Measurements from ENCODE around the gene MAP3K2.
A peak's percentile ranks its signal among the peaks of the same experiment; 100 is the strongest.

MAP3K2 gene, protein sequence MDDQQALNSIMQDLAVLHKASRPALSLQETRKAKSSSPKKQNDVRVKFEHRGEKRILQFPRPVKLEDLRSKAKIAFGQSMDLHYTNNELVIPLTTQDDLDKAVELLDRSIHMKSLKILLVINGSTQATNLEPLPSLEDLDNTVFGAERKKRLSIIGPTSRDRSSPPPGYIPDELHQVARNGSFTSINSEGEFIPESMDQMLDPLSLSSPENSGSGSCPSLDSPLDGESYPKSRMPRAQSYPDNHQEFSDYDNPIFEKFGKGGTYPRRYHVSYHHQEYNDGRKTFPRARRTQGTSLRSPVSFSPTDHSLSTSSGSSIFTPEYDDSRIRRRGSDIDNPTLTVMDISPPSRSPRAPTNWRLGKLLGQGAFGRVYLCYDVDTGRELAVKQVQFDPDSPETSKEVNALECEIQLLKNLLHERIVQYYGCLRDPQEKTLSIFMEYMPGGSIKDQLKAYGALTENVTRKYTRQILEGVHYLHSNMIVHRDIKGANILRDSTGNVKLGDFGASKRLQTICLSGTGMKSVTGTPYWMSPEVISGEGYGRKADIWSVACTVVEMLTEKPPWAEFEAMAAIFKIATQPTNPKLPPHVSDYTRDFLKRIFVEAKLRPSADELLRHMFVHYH

GRCh38 chr2:127387655-127388422 is at the start of gene MAP3K2:
Gene MAP3K2 (minus strand): TSS chr2:127387975. CDS start chr2:127343129, 44,846 bp downstream.
- Histone ChIP-seq H3K27ac (peak within 1 kb of the TSS; percentile 99 to 100), H3K4me3 (peak within 1 kb of the TSS; percentile 97)
- TF ChIP-seq, protein P1, sequence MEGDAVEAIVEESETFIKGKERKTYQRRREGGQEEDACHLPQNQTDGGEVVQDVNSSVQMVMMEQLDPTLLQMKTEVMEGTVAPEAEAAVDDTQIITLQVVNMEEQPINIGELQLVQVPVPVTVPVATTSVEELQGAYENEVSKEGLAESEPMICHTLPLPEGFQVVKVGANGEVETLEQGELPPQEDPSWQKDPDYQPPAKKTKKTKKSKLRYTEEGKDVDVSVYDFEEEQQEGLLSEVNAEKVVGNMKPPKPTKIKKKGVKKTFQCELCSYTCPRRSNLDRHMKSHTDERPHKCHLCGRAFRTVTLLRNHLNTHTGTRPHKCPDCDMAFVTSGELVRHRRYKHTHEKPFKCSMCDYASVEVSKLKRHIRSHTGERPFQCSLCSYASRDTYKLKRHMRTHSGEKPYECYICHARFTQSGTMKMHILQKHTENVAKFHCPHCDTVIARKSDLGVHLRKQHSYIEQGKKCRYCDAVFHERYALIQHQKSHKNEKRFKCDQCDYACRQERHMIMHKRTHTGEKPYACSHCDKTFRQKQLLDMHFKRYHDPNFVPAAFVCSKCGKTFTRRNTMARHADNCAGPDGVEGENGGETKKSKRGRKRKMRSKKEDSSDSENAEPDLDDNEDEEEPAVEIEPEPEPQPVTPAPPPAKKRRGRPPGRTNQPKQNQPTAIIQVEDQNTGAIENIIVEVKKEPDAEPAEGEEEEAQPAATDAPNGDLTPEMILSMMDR (IDR thresholded peaks at IDR 0.05) = no peak
- DNase-seq (ENCODE audit: low spot score) = peak; percentile 95

- TF ChIP-seq, protein P1 (IDR thresholded peaks at IDR 0.05) = no peak
- DNase-seq (ENCODE audit: low spot score) = no peak
Measured at GRCh38 chr2:127437056-127437455, 49.3 kb upstream of the MAP3K2 start.

DNA sequence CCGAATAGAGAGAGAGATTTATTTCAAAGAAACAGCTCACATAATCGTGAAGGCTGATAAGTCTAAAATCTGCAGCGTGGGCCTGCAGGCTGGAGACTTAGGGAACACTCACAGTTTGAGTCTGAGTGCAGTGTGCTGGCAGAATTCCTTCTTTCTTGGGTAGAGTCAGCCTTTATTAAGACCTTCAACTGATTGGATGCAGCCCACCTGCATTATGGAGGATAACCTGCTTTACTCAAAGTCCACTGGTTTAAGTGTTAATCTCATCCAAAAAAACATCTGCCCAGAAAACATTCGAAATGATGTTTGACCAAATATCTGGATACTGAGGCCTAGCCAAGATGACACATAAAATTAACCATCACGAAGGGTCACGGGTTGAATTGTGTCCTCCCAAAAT is 46.7 kb upstream of the MAP3K2 start:
- no peak overlapping the region for H3K4me3 ChIP-seq
- TF ChIP-seq, protein P1 (IDR thresholded peaks at IDR 0.05) = no peak
- H3K27ac ChIP-seq = no peak overlapping the region
- DNase-seq (ENCODE audit: low spot score) = no peak

More at GRCh38 chr2:127437056-127437455, 49.3 kb upstream of the MAP3K2 start:
- Histone ChIP-seq H3K4me3 (no peak overlapping the region), H3K27ac (no peak overlapping the region)

GRCh38 chr2:127431408-127432023 is 43.7 kb upstream of the MAP3K2 start:
- Histone ChIP-seq H3K4me3 (no peak overlapping the region), H3K27ac (no peak overlapping the region)
- DNase-seq (ENCODE audit: low spot score) = no peak
- TF ChIP-seq, protein P1 (IDR thresholded peaks at IDR 0.05) = no peak

DNA sequence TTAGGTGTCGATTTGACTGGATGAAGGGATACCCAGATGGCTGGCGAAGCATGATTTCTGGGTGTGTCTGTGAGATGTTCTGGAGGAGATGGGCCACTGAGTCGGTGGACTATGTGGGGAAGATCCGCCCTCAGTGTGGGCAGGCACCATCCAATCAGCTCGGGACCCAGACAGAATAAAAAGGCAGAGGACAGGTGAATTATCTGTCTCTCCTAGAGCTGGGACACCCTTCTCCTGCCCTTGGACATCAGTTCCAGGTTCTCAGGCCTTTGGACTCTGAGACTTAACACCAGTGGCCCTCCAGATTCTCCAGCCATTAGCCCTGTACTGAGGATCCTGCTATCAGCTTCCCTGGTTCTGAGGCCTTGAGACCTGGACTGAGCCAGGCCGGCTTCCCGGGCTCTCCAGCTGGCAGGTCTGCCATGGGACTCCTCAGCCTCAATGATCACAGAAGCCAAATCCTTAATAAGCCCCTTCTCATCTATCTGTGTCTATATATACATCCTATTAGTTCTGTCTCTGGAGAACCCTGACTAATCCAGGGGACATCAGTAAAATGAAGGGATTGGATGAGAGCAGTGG is 42.2 kb upstream of the MAP3K2 start:
- DNase-seq (ENCODE audit: low spot score) = no peak
- TF ChIP-seq, protein P1 (IDR thresholded peaks at IDR 0.05) = no peak
- H3K4me3 ChIP-seq = no peak overlapping the region

GRCh38 chr2:127429291-127429690 is 41.5 kb upstream of the MAP3K2 start:
- TF ChIP-seq, protein P1 (IDR thresholded peaks at IDR 0.05) = no peak

More for the DNA sequence above, 42.2 kb upstream of the MAP3K2 start:
- H3K27ac ChIP-seq = no peak overlapping the region

More at GRCh38 chr2:127429291-127429690, 41.5 kb upstream of the MAP3K2 start:
- DNase-seq (ENCODE audit: low spot score) = no peak
- Histone ChIP-seq H3K4me3 (no peak overlapping the region), H3K27ac (no peak overlapping the region)

All from coronary artery (tissue), 2 donors.